ENCODE data around the gene USH1G. TPM values are rescaled to one million over a fixed set of nuclear protein-coding genes. Genes with fewer than 3 reads are reported as not detected.

The USH1G gene
- total RNA-seq, 1 donor from 2014 or later, result 0.21 TPM

GRCh38 chr17:74937064-74938051 is 14.3 kb upstream of the USH1G start:
- H3K36me3 ChIP-seq, result no peaks in the 10 kb centered on the region
- TF ChIP-seq, protein P1, sequence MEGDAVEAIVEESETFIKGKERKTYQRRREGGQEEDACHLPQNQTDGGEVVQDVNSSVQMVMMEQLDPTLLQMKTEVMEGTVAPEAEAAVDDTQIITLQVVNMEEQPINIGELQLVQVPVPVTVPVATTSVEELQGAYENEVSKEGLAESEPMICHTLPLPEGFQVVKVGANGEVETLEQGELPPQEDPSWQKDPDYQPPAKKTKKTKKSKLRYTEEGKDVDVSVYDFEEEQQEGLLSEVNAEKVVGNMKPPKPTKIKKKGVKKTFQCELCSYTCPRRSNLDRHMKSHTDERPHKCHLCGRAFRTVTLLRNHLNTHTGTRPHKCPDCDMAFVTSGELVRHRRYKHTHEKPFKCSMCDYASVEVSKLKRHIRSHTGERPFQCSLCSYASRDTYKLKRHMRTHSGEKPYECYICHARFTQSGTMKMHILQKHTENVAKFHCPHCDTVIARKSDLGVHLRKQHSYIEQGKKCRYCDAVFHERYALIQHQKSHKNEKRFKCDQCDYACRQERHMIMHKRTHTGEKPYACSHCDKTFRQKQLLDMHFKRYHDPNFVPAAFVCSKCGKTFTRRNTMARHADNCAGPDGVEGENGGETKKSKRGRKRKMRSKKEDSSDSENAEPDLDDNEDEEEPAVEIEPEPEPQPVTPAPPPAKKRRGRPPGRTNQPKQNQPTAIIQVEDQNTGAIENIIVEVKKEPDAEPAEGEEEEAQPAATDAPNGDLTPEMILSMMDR (IDR thresholded peaks at IDR 0.05), result no peak
- no peak overlapping the region for H3K4me3 ChIP-seq
- no peak overlapping the region for H3K27ac ChIP-seq
- no peak for ATAC-seq
- H3K4me1 ChIP-seq, result no peaks in the 10 kb centered on the region
- DNase-seq, result no peak
- no peaks in the 10 kb centered on the region for H3K9me3 ChIP-seq
- peaks cover 71% of the 10 kb centered on the region for H3K27me3 ChIP-seq (ENCODE audit: low read depth)
- intact Hi-C loops (cut with DNase I), result no loop called here

DNA sequence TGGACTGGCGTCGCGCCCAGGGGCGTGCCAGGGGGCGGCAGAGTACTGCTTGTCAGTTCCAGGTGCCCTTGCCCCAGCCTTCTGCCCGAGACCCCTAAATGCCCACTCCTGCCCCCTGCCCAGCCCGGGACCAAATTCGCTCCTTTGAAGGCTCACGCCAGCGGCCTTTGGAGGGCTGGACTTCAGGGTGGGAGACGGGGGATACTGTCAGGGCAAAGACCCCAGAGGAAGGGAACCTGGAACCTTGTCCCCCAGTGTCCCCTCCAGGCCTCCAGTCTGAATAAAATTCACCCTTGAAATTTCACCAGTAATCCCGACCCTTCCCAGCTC is 13.4 kb upstream of the USH1G start:
- Histone ChIP-seq H3K36me3 (no peaks in the 10 kb centered on the region), H3K27ac (no peak overlapping the region), H3K4me1 (no peaks in the 10 kb centered on the region), H3K27me3 (ENCODE audit: low read depth) (peaks cover 67% of the 10 kb centered on the region), H3K9me3 (no peaks in the 10 kb centered on the region), H3K4me3 (no peak overlapping the region)
- no peak for DNase-seq
- ATAC-seq, result no peak
- TF ChIP-seq, protein P1 (IDR thresholded peaks at IDR 0.05), result no peak
- intact Hi-C loops (cut with DNase I), result no loop called here

DNA sequence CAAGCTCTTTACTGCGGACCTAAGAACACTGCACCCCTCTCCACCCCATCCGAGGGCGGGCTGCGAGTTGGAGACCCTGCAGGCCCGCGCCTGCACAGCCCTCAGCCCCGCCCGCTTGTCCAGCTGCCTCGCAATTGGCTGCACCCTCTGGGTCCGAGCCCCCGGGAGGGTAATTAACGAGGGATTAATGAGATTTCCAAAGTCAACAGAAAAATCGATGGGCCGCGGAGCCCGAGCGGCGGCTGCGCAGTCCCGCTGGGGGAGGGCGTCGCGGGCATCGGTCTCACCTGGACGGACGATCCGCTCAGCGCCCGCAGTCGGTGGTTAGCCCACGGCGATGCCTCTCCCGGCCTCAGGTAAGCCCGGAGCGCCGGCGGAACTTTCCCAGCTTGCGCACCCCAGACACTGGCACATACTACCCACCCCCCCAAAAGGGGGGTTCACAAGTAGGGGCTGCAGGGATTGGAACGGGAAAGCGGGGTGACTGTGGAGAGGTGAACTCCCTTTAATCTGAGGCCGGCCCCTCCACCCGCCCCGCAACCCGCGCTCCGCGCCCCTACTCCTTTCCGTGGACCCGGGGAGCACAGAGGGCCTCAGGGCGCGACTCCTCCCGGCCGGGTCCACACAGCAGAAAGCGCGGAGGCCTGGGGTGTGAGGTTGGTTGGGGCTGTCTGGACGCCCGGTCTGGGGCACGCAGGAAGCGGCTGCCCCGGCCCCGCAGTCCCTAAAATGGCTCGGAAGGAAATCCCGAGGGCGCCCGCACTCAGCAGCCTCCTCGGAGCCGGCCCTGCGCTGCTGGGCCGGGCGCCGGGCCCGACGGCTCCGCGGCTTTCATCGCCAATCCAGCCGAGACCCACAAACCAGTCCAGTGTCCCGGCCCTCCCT is 12.8 kb upstream of the USH1G start, which contains the start of gene OTOP3:
OTOP3 (plus strand) TSS at position 314 of the 885 bp plus-strand sequence; CDS start at position 338, 24 bp downstream.
- peaks cover 72% of the 10 kb centered on the region for H3K27me3 ChIP-seq (ENCODE audit: low read depth)

GRCh38 chr17:74935048-74935447 is 12.0 kb upstream of the USH1G start:
- no peaks in the 10 kb centered on the region for H3K9me3 ChIP-seq
- no peak overlapping the region for H3K27ac ChIP-seq
- H3K4me3 ChIP-seq, result no peak overlapping the region
- H3K27me3 ChIP-seq (ENCODE audit: low read depth), result peaks cover 76% of the 10 kb centered on the region
- intact Hi-C loops (cut with DNase I), result no loop called here
- TF ChIP-seq, protein P1 (IDR thresholded peaks at IDR 0.05), result no peak
- no peaks in the 10 kb centered on the region for H3K4me1 ChIP-seq
- no peaks in the 10 kb centered on the region for H3K36me3 ChIP-seq
- DNase-seq (no peak), ATAC-seq (no peak)

More for the DNA sequence above, 12.8 kb upstream of the USH1G start, which contains the start of gene OTOP3:
- Histone ChIP-seq H3K4me3 (no peak within 1 kb of the TSS), H3K4me1 (no peaks in the 10 kb centered on the region), H3K9me3 (no peaks in the 10 kb centered on the region), H3K27ac (no peak within 1 kb of the TSS), H3K36me3 (no peaks in the 10 kb centered on the region)
- intact Hi-C loops (cut with DNase I), result no loop called here
- DNase-seq (no peak), ATAC-seq (peak; percentile 23)
- TF ChIP-seq, protein P1 (IDR thresholded peaks at IDR 0.05), result no peak

- no peak overlapping the region for H3K27ac ChIP-seq
- peaks cover 65% of the 10 kb centered on the region for H3K27me3 ChIP-seq (ENCODE audit: low read depth)
- ATAC-seq (no peak), DNase-seq (peak; percentile 35)
- TF ChIP-seq, protein P1 (IDR thresholded peaks at IDR 0.05), result no peak
- intact Hi-C loops (cut with DNase I), result no loop called here
- H3K36me3 ChIP-seq, result no peaks in the 10 kb centered on the region
- H3K4me1 ChIP-seq, result no peaks in the 10 kb centered on the region
- no peaks in the 10 kb centered on the region for H3K9me3 ChIP-seq
- no peak overlapping the region for H3K4me3 ChIP-seq
Observed at GRCh38 chr17:74930535-74931036, 7.5 kb upstream of the USH1G start.
